A673 (cell line): Measurements from ENCODE around the gene CASP2. TPM values are rescaled to one million over a fixed set of nuclear protein-coding genes. Genes with fewer than 3 reads are reported as not detected.

Source experiments
- BruUV-seq: library from RNA; stranded (reverse); fragments of 400-500 nt; replicated peaks from 2 replicates; lab custom pipeline; 2021; lab: Mats Ljungman, UMichigan
- CTCF ChIA-PET: fragments of 300-600 bp; sonication (Branson Sonifier 250); formaldehyde crosslinking; loops from one replicate; lab custom pipeline; 2022; ENCODE audit warnings: antibody characterized with exemption; lab: Charles Lee
- POLR2A ChIA-PET: fragments of 300-600 bp; sonication (Branson Sonifier 250); formaldehyde crosslinking; loops from one replicate; lab custom pipeline; 2022; ENCODE audit warnings: antibody characterized with exemption; ENCODE audit not compliant: low non-redundant PET; lab: Charles Lee
- DNase-seq: peaks from one replicate; pipeline ENCODE4 v3.0.0-alpha.2; 2015; ENCODE audit warnings: low spot score
- H3K27ac ChIP-seq: fragments of 200-600 bp; sonication (generic); 2 replicates; pipeline ENCODE4 v1.5.1; 2016; ENCODE audit warnings: mixed run types, low read depth, mild to moderate bottlenecking, mixed read lengths, antibody characterized with exemption, low read length; ENCODE audit not compliant: poor library complexity, severe bottlenecking
- H3K27me3 ChIP-seq: fragments of 200-600 bp; sonication (generic); replicated peaks from 2 replicates; pipeline ENCODE4 v1.6.1; 2017; ENCODE audit warnings: mixed run types, low read depth, mild to moderate bottlenecking, mixed read lengths, antibody characterized with exemption, low read length; ENCODE audit not compliant: insufficient read depth, poor library complexity
- H3K36me3 ChIP-seq: fragments of 200-600 bp; sonication (generic); 2 replicates; pipeline ENCODE4 v1.6.1; 2016; ENCODE audit warnings: mixed run types, mild to moderate bottlenecking, mixed read lengths, antibody characterized with exemption, low read length; ENCODE audit not compliant: insufficient read depth, poor library complexity, severe bottlenecking
- H3K4me1 ChIP-seq: fragments of 200-600 bp; sonication (generic); 2 replicates; pipeline ENCODE4 v1.6.1; 2017; ENCODE audit warnings: mixed run types, mild to moderate bottlenecking, mixed read lengths, antibody characterized with exemption, low read length; ENCODE audit not compliant: insufficient read depth, poor library complexity, severe bottlenecking
- H3K4me3 ChIP-seq: fragments of 200-600 bp; sonication (generic); 2 replicates; pipeline ENCODE4 v1.5.1; 2016; ENCODE audit warnings: low read depth, mixed run types, mild to moderate bottlenecking, mixed read lengths, low read length; ENCODE audit not compliant: poor library complexity, severe bottlenecking
- H3K9me3 ChIP-seq: fragments of 200-600 bp; sonication (generic); 2 replicates; pipeline ENCODE4 v1.6.1; 2016; ENCODE audit warnings: mixed run types, low read depth, mild to moderate bottlenecking, mixed read lengths, antibody characterized with exemption, low read length; ENCODE audit not compliant: poor library complexity, severe bottlenecking
- EZH2 ChIP-seq: fragments of 200-600 bp; sonication (generic); IDR thresholded peaks from 2 replicates; pipeline ENCODE4 v1.6.1; 2017; ENCODE audit warnings: borderline replicate concordance, low read depth, mild to moderate bottlenecking, mixed read lengths, antibody characterized with exemption, low read length; ENCODE audit not compliant: poor library complexity, severe bottlenecking
- intact Hi-C: fragments of 100-400 bp; cut with micrococcal nuclease; formaldehyde crosslinking; loops from one replicate; pipeline ENCODE4 v1.10.0; 2022; ENCODE audit not compliant: unreplicated experiment
- total RNA-seq: library from RNA; stranded (reverse); gene quantifications from 2 replicates; pipeline ENCODE4 v1.2.3, GENCODE V29; 2021
- TF ChIP-seq, protein P1 (sequence below): fragments of 300-800, 200-600 bp; sonication (generic); conservative IDR thresholded peaks from 2 replicates; pipeline ENCODE4 v1.5.1; 2017; ENCODE audit warnings: low read depth, mild to moderate bottlenecking, antibody characterized with exemption, low read length, moderate library complexity, mixed read lengths

CASP2 gene
- total RNA-seq, 1 experiment from 2014 or later = 76.8 TPM

GRCh38 chr7:143325240-143325639 is 37.1 kb downstream of the CASP2 start:
- Histone ChIP-seq H3K4me3 (no peak overlapping the region), H3K27ac (no peak overlapping the region), H3K36me3 (no peaks in the 10 kb centered on the region), H3K27me3 (no peaks in the 10 kb centered on the region), H3K4me1 (no peaks in the 10 kb centered on the region), H3K9me3 (no peaks in the 10 kb centered on the region)
- TF ChIP-seq, protein P1, sequence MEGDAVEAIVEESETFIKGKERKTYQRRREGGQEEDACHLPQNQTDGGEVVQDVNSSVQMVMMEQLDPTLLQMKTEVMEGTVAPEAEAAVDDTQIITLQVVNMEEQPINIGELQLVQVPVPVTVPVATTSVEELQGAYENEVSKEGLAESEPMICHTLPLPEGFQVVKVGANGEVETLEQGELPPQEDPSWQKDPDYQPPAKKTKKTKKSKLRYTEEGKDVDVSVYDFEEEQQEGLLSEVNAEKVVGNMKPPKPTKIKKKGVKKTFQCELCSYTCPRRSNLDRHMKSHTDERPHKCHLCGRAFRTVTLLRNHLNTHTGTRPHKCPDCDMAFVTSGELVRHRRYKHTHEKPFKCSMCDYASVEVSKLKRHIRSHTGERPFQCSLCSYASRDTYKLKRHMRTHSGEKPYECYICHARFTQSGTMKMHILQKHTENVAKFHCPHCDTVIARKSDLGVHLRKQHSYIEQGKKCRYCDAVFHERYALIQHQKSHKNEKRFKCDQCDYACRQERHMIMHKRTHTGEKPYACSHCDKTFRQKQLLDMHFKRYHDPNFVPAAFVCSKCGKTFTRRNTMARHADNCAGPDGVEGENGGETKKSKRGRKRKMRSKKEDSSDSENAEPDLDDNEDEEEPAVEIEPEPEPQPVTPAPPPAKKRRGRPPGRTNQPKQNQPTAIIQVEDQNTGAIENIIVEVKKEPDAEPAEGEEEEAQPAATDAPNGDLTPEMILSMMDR = no peak
- TF ChIP-seq EZH2 = no peak
- no peak for DNase-seq
- no TSS peak for BruUV-seq
- ChIA-PET CTCF (interaction anchor here (0.6 kb wide), 1 partner anchor 16 kb away, joined by 9 read pairs; no protein-coding TSS in a partner anchor), POLR2A (no interaction called here)
- intact Hi-C loops = no loop called here

- intact Hi-C loops = no loop called here
- H3K4me1 ChIP-seq = no peaks in the 10 kb centered on the region
- no TSS peak for BruUV-seq
- ChIA-PET POLR2A (no interaction called here), CTCF (no interaction called here)
- H3K4me3 ChIP-seq = no peak overlapping the region
- H3K36me3 ChIP-seq = no peaks in the 10 kb centered on the region
- no peak overlapping the region for H3K27ac ChIP-seq
- no peak for DNase-seq
- H3K9me3 ChIP-seq = no peaks in the 10 kb centered on the region
- TF ChIP-seq, protein P1 = no peak
- TF ChIP-seq EZH2 = no peak
- H3K27me3 ChIP-seq = no peaks in the 10 kb centered on the region
These were observed 39.8 kb downstream of the CASP2 start for GRCh38 chr7:143327903-143328302.

GRCh38 chr7:143329471-143330170 is 41.5 kb downstream of the CASP2 start:
- TF ChIP-seq, protein P1 = 0 out of 2 replicates have a peak, but pooled peaks have one; percentile 25
- TF ChIP-seq EZH2 = no peak
- intact Hi-C loops = no loop called here
- no peak overlapping the region for H3K27ac ChIP-seq
- ChIA-PET CTCF (no interaction called here), POLR2A (no interaction called here)
- H3K36me3 ChIP-seq = no peaks in the 10 kb centered on the region
- H3K4me1 ChIP-seq = no peaks in the 10 kb centered on the region
- H3K9me3 ChIP-seq = no peaks in the 10 kb centered on the region
- H3K27me3 ChIP-seq = no peaks in the 10 kb centered on the region
- no peak overlapping the region for H3K4me3 ChIP-seq
- no TSS peak for BruUV-seq
- DNase-seq = no peak
